ENCODE data around the gene KCNK17. TPM values are rescaled to one million over a fixed set of nuclear protein-coding genes. Genes with fewer than 3 reads are reported as not detected.

Gene KCNK17
- total RNA-seq, 6 donors from 2014 or later = 0.61 to 7.7 (median 2.8) TPM

DNA sequence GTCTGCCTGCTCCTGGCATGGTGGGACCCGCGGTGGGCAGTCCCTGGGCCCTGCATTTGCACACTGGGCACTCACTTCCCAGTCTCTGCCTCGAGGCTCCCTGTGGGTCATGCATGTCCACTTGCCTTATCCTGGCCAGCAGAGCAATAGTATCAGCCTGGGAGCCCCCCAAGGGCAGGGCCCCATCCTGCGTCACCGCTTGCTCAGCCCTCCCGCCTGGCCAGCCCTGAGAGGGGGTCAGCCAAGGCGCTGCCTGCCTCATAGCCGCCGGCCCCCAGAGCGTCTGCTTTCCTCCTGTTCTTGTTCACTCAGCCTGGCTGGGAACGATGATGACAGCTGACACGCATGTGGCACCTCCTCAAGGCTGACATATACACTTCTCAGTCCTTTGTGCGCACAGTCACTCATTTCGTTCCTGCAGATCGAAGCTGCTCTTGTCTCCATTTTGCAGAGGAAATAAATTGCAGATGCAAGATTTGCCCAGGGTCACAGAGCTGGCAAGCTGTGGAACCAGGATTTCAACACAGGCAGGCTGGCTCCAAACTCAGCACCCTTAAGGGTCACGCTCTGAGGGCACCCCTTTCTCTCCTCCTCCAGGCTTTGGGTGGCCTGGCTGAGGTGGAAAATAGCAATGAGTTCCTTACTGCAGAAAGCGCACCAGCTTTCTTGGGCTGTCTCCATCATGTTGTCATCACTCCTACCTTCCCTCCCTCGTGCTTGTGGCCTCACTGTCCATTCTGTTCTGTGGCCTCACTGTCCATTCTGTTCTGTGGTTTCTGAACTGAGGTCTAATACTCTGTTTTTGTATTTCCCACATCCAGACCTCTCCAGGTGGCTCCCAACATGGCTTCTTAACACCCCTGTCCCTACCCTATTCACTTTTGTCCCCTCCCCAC, 17.2 kb downstream of the KCNK17 start:
- ATAC-seq (ENCODE audit: low FRiP score in 2 of 2) = peak in 1 of 2 donors; percentile 92
- H3K27ac ChIP-seq = peak overlapping the region in 1 of 4 donors; percentile 43

DNA sequence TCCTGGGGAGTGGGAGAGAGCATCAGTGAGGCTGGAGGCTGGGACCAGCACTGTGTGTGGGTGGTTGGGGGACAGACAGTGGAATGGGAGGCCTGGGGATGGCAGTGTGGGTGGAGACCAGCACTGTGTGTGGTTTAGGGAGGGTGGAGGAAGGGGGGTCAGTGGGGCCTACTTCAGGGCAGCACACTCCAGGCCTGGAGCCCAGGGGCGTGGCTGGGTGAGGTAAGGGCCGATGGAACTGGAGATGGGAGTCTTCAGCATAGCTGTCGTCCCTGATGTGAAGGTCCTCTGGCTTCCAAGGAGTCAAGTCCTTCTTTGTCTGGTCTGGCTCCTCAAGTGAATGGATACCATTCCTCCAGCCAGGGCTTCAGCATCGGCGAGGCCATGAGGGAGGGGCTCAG, 18.6 kb downstream of the KCNK17 start:
- Histone ChIP-seq H3K36me3 (no peaks in the 10 kb centered on the region), H3K4me3 (no peak overlapping the region), H3K9me3 (no peaks in the 10 kb centered on the region), H3K27ac (no peak overlapping the region), H3K4me1 (peaks cover 0 to 18% (median 4%) of the 10 kb centered on the region in 4 donors), H3K27me3 (no peaks in the 10 kb centered on the region)
- no peak for TF ChIP-seq EP300 (IDR thresholded peaks at IDR 0.05)
- TF ChIP-seq POLR2AphosphoS5 (IDR thresholded peaks at IDR 0.05) = no peak
- peak in 1 of 2 donors; percentile 81 for ATAC-seq (ENCODE audit: low FRiP score in 2 of 2)
- WGBS, 2 donors = 67 to 70% methylated on average over 5 of the region's 5 CpGs
- peak in 1 of 2 donors; percentile 37 for DNase-seq

More for the DNA sequence above, 17.2 kb downstream of the KCNK17 start:
- Histone ChIP-seq H3K27me3 (no peaks in the 10 kb centered on the region), H3K9me3 (no peaks in the 10 kb centered on the region), H3K36me3 (no peaks in the 10 kb centered on the region), H3K4me1 (peaks cover 0 to 18% (median 4%) of the 10 kb centered on the region in 4 donors), H3K4me3 (no peak overlapping the region)
- 49 to 66% methylated on average over 14 to 17 of the region's 18 CpGs for WGBS, 2 donors
- no peak for TF ChIP-seq POLR2A (IDR thresholded peaks at IDR 0.05)
- no peak for TF ChIP-seq EP300 (IDR thresholded peaks at IDR 0.05)
- TF ChIP-seq, protein P1, sequence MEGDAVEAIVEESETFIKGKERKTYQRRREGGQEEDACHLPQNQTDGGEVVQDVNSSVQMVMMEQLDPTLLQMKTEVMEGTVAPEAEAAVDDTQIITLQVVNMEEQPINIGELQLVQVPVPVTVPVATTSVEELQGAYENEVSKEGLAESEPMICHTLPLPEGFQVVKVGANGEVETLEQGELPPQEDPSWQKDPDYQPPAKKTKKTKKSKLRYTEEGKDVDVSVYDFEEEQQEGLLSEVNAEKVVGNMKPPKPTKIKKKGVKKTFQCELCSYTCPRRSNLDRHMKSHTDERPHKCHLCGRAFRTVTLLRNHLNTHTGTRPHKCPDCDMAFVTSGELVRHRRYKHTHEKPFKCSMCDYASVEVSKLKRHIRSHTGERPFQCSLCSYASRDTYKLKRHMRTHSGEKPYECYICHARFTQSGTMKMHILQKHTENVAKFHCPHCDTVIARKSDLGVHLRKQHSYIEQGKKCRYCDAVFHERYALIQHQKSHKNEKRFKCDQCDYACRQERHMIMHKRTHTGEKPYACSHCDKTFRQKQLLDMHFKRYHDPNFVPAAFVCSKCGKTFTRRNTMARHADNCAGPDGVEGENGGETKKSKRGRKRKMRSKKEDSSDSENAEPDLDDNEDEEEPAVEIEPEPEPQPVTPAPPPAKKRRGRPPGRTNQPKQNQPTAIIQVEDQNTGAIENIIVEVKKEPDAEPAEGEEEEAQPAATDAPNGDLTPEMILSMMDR (IDR thresholded peaks at IDR 0.05) = no peak
- no peak for TF ChIP-seq POLR2AphosphoS5 (IDR thresholded peaks at IDR 0.05)
- peak in 1 of 2 donors; percentile 85 for DNase-seq

DNA sequence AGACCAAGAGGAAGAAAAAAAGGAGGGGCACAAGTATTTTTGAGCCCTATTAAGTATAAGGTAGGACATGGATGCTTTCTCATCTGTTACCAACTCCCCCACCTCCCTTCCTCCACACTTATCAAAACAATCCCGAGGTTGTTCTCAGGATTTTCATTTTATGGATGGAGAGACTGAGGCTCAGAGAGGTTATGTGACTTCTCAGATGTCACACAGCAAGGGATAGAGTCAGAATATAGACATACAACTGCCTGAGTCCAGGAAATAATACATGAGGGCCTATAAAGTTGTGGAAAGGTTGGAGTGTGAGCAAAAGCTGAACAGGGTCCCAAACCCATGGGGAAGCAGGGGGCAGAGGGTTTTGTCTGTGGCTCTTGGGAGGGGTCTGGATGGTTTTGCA, 19.3 kb downstream of the KCNK17 start:
- DNase-seq (no peak), ATAC-seq (ENCODE audit: low FRiP score in 2 of 2) (no peak)
- Histone ChIP-seq H3K36me3 (no peaks in the 10 kb centered on the region), H3K4me1 (peaks cover 0 to 18% (median 4%) of the 10 kb centered on the region in 4 donors), H3K27ac (no peak overlapping the region), H3K9me3 (no peaks in the 10 kb centered on the region), H3K27me3 (no peaks in the 10 kb centered on the region), H3K4me3 (no peak overlapping the region)
- 72 to 81% methylated on average over 1 of the region's 1 CpG for WGBS, 2 donors
- TF ChIP-seq POLR2AphosphoS5 (IDR thresholded peaks at IDR 0.05) (no peak), EP300 (IDR thresholded peaks at IDR 0.05) (no peak), POLR2A (IDR thresholded peaks at IDR 0.05) (no peak)
- TF ChIP-seq, protein P1 (IDR thresholded peaks at IDR 0.05) = no peak

DNA sequence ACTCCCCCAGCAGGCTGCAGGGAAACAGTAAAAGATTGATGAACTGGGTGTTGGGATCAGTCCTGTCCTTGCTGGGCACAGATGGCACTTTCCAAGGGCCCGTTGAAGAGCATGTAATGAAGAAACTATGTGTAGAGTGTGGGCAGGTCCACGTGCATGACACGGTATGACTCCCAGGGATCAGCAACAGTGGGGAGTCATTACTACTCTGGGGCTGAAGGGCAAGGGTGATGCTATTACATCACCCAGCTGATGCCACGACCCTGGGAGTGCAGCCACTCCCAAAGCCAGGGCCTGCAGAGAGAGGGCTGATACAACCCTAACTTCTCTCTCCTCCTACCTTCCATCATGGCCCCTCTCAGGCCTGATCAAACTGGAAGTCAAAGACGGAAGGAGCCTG, 20.1 kb downstream of the KCNK17 start:
- no peak for ATAC-seq (ENCODE audit: low FRiP score in 2 of 2)
- DNase-seq = no peak
- no peaks in the 10 kb centered on the region for H3K9me3 ChIP-seq
- no peak overlapping the region for H3K27ac ChIP-seq
- 65 to 68% methylated on average over 5 of the region's 5 CpGs for WGBS, 2 donors
- TF ChIP-seq POLR2A (IDR thresholded peaks at IDR 0.05) = no peak
- TF ChIP-seq POLR2AphosphoS5 (IDR thresholded peaks at IDR 0.05) = no peak
- TF ChIP-seq EP300 (IDR thresholded peaks at IDR 0.05) = no peak
- TF ChIP-seq, protein P1 (IDR thresholded peaks at IDR 0.05) = no peak
- H3K4me1 ChIP-seq = peaks cover 0 to 18% (median 4%) of the 10 kb centered on the region in 4 donors
- no peaks in the 10 kb centered on the region for H3K27me3 ChIP-seq
- no peak overlapping the region for H3K4me3 ChIP-seq
- H3K36me3 ChIP-seq = no peaks in the 10 kb centered on the region

DNA sequence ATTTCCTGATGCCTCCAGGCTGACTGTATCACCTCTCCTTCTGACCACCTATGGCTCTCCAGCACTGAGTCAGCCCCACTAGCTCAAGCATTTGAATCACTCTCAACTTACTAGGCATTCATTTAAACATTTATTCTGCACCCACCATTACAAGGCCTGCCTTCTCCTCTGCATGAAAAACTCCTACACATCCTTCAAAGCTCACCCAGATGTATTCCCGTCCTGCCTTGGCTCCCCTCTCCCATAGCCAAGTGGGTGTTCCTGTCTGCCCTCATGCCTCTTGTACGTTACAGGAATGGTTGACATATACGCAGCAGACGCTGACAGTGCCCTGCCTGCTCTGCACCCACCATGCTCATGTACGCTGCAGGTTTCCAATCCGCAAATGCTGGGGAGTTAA, 21.6 kb downstream of the KCNK17 start:
- 94 to 96% methylated on average over 6 of the region's 6 CpGs for WGBS, 2 donors
- TF ChIP-seq, protein P1 (IDR thresholded peaks at IDR 0.05) = no peak
- TF ChIP-seq EP300 (IDR thresholded peaks at IDR 0.05) (no peak), POLR2A (IDR thresholded peaks at IDR 0.05) (no peak), POLR2AphosphoS5 (IDR thresholded peaks at IDR 0.05) (no peak)
- Histone ChIP-seq H3K4me3 (no peak overlapping the region), H3K9me3 (no peaks in the 10 kb centered on the region), H3K36me3 (no peaks in the 10 kb centered on the region), H3K4me1 (peaks cover 0 to 11% (median 3%) of the 10 kb centered on the region in 4 donors), H3K27ac (no peak overlapping the region), H3K27me3 (no peaks in the 10 kb centered on the region)
- no peak for DNase-seq
- no peak for ATAC-seq (ENCODE audit: low FRiP score in 2 of 2)

All from upper lobe of left lung (tissue), 6 donors.